ENCODE measurements around the gene ABHD11. TPM values are rescaled to one million over a fixed set of nuclear protein-coding genes. Genes with fewer than 3 reads are reported as not detected.

The ABHD11 gene
- total and polyA plus RNA-seq, 2 donors (not counting 1 experiment from before 2014, with no cell fraction given): 6.5 to 7.1 TPM

DNA sequence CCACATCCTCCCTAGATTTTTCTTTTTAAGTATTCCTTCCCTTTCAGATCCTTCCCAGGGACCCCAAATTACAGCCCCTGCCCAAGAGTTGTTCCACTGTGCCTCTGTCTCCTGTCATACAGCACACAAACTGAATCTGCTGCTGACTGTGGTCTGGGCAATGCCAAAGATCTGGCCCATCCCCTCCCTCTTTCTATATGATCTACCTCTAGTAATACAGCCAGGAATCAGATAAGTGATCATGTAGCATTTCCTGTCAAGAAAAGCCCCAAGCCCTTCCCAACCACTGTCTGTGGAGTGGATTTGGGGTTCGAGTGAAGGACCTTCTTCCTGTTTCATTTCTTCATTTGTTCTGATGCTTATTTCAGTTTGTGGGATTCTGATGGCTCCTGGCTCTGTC lies 25.8 kb downstream of the ABHD11 start:
- no peaks in the 10 kb centered on the region for H3K9me3 ChIP-seq (ENCODE audit: control insufficient read depth, insufficient read depth, low read depth, low read length)
- no peak overlapping the region for H2AFZ ChIP-seq (ENCODE audit: low read length)
- no peak for TF ChIP-seq EZH2 (IDR thresholded peaks at IDR 0.05; ENCODE audit: low read length, missing control alignments)
- TF ChIP-seq, protein P1, sequence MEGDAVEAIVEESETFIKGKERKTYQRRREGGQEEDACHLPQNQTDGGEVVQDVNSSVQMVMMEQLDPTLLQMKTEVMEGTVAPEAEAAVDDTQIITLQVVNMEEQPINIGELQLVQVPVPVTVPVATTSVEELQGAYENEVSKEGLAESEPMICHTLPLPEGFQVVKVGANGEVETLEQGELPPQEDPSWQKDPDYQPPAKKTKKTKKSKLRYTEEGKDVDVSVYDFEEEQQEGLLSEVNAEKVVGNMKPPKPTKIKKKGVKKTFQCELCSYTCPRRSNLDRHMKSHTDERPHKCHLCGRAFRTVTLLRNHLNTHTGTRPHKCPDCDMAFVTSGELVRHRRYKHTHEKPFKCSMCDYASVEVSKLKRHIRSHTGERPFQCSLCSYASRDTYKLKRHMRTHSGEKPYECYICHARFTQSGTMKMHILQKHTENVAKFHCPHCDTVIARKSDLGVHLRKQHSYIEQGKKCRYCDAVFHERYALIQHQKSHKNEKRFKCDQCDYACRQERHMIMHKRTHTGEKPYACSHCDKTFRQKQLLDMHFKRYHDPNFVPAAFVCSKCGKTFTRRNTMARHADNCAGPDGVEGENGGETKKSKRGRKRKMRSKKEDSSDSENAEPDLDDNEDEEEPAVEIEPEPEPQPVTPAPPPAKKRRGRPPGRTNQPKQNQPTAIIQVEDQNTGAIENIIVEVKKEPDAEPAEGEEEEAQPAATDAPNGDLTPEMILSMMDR (conservative IDR thresholded peaks at IDR 0.05 in 1 of 2, IDR thresholded peaks at IDR 0.05 in 1 of 2; ENCODE audit: low read depth in 1 of 2, low read length in 2 of 2): no peak
- H3K27me3 ChIP-seq (ENCODE audit: control insufficient read depth, insufficient read depth, low read length): no peaks in the 10 kb centered on the region
- no peak for DNase-seq (ENCODE audit: low read depth in 2 of 2)
- no peaks in the 10 kb centered on the region for H4K20me1 ChIP-seq (ENCODE audit: control insufficient read depth, extremely low read depth, insufficient read depth, low read length)
- H3K4me1 ChIP-seq (ENCODE audit: control insufficient read depth, extremely low read depth, insufficient read depth, low read length): peaks cover 22% of the 10 kb centered on the region
- H3K79me2 ChIP-seq (ENCODE audit: control insufficient read depth, insufficient read depth, low read length): peaks cover 69% of the 10 kb centered on the region
- H3K4me2 ChIP-seq (ENCODE audit: extremely low read depth, insufficient read depth, low read length): no peak overlapping the region
- no peak overlapping the region for H3K4me3 ChIP-seq (replicated peaks in 1 of 4; ENCODE audit: control extremely low read depth in 1 of 4, insufficient read depth in 1 of 4, low read depth in 3 of 4, low read length in 4 of 4)
- H3K9ac ChIP-seq (ENCODE audit: insufficient read depth, low read length): no peak overlapping the region
- H3K36me3 ChIP-seq (ENCODE audit: control insufficient read depth, insufficient read depth, low read length): peaks cover 2% of the 10 kb centered on the region
- H3K27ac ChIP-seq (ENCODE audit: insufficient read depth, low read length): no peak overlapping the region

DNA sequence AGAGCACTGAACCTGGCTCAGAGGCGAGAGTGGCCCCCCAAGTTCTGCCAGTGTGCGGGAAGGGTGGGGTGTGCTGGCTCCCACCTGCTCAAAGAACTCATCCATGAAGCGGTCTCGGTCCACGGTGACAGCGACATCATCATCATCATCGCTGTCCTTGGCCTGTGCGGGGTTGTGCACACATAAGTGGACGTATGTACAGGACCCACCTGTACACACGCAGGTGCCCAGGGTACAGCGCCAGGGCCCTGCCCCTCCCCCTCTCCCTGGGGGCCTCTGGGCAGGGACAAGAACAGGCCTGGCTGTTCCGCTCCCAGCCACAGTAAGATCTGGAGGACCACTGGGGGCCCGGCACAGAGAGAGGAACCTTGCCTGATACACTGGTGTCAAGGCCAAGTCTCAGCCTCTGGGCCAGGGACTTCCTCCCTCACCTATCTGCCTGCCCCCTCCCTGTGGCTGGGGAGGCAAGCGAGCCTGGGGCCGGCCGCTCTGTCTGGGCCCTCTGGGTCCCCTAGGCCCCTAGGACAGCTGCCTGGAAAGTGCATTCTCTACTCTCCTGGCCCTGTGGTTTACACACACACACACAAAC lies 29.5 kb downstream of the ABHD11 start:
- Histone ChIP-seq H3K4me1 (ENCODE audit: control insufficient read depth, extremely low read depth, insufficient read depth, low read length) (no peaks in the 10 kb centered on the region), H3K9ac (ENCODE audit: insufficient read depth, low read length) (no peak overlapping the region), H3K36me3 (ENCODE audit: control insufficient read depth, insufficient read depth, low read length) (peaks cover 12% of the 10 kb centered on the region), H3K79me2 (ENCODE audit: control insufficient read depth, insufficient read depth, low read length) (peaks cover 45% of the 10 kb centered on the region), H3K4me3 (replicated peaks in 1 of 4; ENCODE audit: control extremely low read depth in 1 of 4, insufficient read depth in 1 of 4, low read depth in 3 of 4, low read length in 4 of 4) (no peak overlapping the region), H3K9me3 (ENCODE audit: control insufficient read depth, insufficient read depth, low read depth, low read length) (no peaks in the 10 kb centered on the region), H3K27me3 (ENCODE audit: control insufficient read depth, insufficient read depth, low read length) (no peaks in the 10 kb centered on the region), H4K20me1 (ENCODE audit: control insufficient read depth, extremely low read depth, insufficient read depth, low read length) (no peaks in the 10 kb centered on the region), H3K4me2 (ENCODE audit: extremely low read depth, insufficient read depth, low read length) (no peak overlapping the region), H3K27ac (ENCODE audit: insufficient read depth, low read length) (no peak overlapping the region), H2AFZ (ENCODE audit: low read length) (no peak overlapping the region)
- TF ChIP-seq, protein P1 (conservative IDR thresholded peaks at IDR 0.05 in 1 of 2, IDR thresholded peaks at IDR 0.05 in 1 of 2; ENCODE audit: low read depth in 1 of 2, low read length in 2 of 2): no peak
- TF ChIP-seq EZH2 (IDR thresholded peaks at IDR 0.05; ENCODE audit: low read length, missing control alignments): no peak
- no peak for DNase-seq (ENCODE audit: low read depth in 2 of 2)

DNA sequence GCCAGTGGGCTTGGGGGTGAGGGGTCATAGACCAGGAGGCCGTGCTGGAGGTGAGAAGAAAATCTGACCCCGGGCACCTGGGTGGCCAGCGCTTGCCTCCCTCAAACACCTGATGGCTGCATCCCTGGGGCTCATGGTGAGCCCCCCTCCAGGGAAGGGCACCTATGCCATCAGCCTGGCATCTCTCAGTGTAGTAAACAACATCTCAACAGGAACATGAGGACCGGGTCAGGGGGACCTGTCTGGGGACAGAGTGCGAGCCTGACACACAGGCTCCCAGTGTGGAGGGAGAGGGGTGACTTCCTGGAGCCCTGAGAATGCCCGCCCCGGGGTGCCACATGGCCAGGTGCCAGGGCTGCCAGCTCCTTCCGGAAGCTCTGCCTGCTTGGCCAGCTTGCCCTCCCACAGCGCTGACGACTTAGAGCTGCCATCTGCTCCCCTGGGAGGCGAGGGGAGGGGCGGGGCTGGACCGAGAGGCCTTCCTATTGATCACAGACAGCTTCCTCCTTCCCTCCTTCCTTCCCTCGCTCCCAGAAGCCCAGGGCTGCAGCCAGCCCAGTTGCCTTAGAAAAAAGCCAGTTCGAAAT lies 31.5 kb downstream of the ABHD11 start:
- Histone ChIP-seq H3K79me2 (ENCODE audit: control insufficient read depth, insufficient read depth, low read length) (peaks cover 26% of the 10 kb centered on the region), H3K27ac (ENCODE audit: insufficient read depth, low read length) (no peak overlapping the region), H3K4me2 (ENCODE audit: extremely low read depth, insufficient read depth, low read length) (no peak overlapping the region), H2AFZ (ENCODE audit: low read length) (no peak overlapping the region), H3K4me1 (ENCODE audit: control insufficient read depth, extremely low read depth, insufficient read depth, low read length) (no peaks in the 10 kb centered on the region), H3K36me3 (ENCODE audit: control insufficient read depth, insufficient read depth, low read length) (peaks cover 21% of the 10 kb centered on the region), H3K9ac (ENCODE audit: insufficient read depth, low read length) (no peak overlapping the region), H4K20me1 (ENCODE audit: control insufficient read depth, extremely low read depth, insufficient read depth, low read length) (no peaks in the 10 kb centered on the region), H3K4me3 (replicated peaks in 1 of 4; ENCODE audit: control extremely low read depth in 1 of 4, insufficient read depth in 1 of 4, low read depth in 3 of 4, low read length in 4 of 4) (no peak overlapping the region), H3K9me3 (ENCODE audit: control insufficient read depth, insufficient read depth, low read depth, low read length) (no peaks in the 10 kb centered on the region), H3K27me3 (ENCODE audit: control insufficient read depth, insufficient read depth, low read length) (no peaks in the 10 kb centered on the region)
- DNase-seq (ENCODE audit: low read depth in 2 of 2): no peak
- TF ChIP-seq, protein P1 (conservative IDR thresholded peaks at IDR 0.05 in 1 of 2, IDR thresholded peaks at IDR 0.05 in 1 of 2; ENCODE audit: low read depth in 1 of 2, low read length in 2 of 2): no peak
